Measurements from ENCODE around the gene PPP1R15B.

GRCh38 chr1:204380293-204380831 is 31.3 kb downstream of the PPP1R15B start:
- TF ChIP-seq CTCF (conservative IDR thresholded peaks at IDR 0.05; ENCODE audit: low read depth, low read length) (no peak), POLR2A (IDR thresholded peaks at IDR 0.05; ENCODE audit: low read depth, low read length) (no peak), ELK1 (IDR thresholded peaks at IDR 0.05; ENCODE audit: borderline replicate concordance, low read depth, low read length) (no peak), SMC3 (IDR thresholded peaks at IDR 0.05; ENCODE audit: low read depth, low read length) (no peak)
